Endometrium (tissue), 2 donors: ENCODE measurements around the gene TRIM73.
"Not testable (repeated sequence)": the region's sequence is repeated elsewhere in the genome, so short reads cannot be mapped to it uniquely, and the experiment has no call there.

ENCODE experiments used
- FAIRE-seq: peaks from 2 replicates; lab custom pipeline; 2012; peaks lifted over from hg19 to GRCh38; lab: Jason Lieb, UNC
- donor health status: control.
- donor health status: control.

Gene TRIM73

DNA sequence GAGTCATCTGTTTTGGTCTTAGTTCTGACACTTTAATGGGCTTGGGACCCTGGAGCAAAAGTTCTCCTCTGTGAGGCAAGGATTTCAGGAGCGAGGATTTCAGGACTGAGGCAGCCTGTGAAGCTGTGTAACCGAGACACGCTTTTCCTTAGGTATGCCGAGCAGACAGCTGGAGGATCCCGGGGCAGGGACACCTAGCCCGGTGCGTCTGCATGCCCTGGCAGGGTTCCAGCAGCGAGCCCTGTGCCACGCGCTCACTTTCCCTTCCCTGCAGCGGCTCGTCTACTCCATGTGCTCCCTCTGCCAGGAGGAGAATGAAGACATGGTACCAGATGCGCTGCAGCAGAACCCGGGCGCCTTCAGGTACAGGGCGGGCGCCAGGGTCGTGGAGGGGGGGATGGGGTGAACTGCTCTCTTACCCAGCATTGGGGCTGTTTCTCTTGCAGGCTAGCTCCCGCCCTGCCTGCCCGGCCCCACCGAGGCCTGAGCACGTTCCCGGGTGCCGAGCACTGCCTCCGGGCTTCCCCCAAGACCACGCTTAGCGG lies 20.5 kb downstream of the TRIM73 start:
- FAIRE-seq: not testable (repeated sequence)

- FAIRE-seq: not testable (repeated sequence)
These were observed 21.4 kb downstream of the TRIM73 start for GRCh38 chr7:75416787-75417186.

DNA sequence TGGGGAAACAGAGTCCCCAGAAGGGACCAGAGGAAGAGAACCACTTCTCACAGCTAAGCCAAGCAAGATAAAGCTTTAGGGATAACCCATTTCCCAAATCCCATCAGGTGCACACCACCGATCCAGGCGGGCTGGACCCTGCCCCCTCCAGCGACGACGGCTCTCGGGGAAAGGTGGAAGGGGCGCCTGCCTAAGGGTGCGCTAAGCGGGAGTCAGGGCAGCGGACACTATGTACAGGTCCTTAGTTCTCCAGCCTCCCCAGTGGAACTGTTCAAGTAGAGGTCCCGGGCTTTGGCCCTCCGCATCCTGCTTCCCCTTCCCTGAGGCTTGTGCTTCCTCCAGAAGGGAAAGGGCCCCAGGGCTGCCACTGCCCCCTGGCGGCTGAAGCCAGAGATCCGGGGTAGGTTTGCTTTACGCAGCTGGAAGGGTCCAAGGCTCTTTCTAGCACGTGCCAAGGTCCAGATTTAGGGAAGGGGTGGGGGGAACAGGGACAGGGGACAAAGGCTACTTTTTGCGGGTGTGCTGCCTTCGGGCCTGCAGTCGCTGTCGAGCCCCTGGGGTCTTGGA lies 22.9 kb downstream of the TRIM73 start:
- FAIRE-seq: not testable (repeated sequence)

DNA sequence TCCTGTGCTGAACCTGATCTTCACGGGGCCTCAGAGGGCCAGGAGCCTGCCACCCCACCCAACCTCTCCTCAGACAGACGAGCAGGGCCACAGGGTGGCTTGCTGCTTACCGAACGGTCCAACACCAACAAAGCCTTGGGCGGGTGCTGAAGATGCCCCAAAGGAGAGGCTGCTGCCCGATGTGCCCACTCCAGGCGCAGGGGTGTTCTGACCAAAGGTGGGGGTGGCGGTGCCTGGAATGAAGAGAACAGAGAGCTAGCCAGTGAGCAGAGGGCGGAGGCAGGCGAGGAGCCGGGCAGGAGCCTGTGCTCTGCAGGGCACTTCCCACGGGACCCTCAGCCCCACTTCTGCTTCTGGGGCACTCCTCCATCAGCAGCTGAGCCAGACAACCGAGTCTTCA lies 23.8 kb downstream of the TRIM73 start:
- FAIRE-seq: not testable (repeated sequence)

DNA sequence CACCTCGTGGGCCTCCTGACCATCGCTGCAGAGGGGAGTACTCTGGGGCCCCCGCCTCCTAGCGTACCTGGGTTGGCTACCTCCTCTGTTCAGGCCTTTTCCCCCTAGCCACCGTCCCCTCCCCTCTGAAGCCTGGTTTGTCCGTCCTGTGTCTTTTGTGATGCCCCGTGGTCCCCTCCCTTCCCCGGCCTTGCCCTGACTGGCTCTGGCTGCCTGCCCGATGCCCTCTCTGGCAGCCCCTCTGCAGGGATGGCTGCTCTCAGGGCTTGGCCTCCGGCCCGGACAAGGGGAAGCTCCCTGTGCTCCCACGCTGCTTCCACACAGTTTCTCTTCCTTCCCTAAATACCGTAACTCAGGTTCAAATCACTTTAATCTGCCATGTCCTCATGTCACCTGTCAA lies 24.3 kb downstream of the TRIM73 start:
- not testable (repeated sequence) for FAIRE-seq

DNA sequence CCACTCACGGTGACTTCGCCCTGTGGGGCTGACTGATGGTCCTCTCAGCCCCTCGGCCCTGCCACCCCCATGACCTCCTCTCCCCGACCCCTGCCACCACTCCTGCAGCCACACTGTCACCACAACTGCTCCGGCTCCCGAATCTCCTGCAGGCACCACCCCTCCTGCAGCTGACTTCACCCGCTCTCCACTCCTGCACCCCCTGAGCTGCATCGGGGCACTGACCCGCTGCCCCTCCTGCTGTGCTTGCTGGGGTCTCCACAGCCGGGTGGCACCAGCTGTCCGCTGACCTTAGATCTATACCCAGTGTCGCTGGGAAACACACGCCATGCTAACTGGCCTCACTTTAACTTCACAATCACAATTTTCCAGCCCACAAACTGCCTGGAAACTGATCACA lies 24.7 kb downstream of the TRIM73 start:
- FAIRE-seq: not testable (repeated sequence)

DNA sequence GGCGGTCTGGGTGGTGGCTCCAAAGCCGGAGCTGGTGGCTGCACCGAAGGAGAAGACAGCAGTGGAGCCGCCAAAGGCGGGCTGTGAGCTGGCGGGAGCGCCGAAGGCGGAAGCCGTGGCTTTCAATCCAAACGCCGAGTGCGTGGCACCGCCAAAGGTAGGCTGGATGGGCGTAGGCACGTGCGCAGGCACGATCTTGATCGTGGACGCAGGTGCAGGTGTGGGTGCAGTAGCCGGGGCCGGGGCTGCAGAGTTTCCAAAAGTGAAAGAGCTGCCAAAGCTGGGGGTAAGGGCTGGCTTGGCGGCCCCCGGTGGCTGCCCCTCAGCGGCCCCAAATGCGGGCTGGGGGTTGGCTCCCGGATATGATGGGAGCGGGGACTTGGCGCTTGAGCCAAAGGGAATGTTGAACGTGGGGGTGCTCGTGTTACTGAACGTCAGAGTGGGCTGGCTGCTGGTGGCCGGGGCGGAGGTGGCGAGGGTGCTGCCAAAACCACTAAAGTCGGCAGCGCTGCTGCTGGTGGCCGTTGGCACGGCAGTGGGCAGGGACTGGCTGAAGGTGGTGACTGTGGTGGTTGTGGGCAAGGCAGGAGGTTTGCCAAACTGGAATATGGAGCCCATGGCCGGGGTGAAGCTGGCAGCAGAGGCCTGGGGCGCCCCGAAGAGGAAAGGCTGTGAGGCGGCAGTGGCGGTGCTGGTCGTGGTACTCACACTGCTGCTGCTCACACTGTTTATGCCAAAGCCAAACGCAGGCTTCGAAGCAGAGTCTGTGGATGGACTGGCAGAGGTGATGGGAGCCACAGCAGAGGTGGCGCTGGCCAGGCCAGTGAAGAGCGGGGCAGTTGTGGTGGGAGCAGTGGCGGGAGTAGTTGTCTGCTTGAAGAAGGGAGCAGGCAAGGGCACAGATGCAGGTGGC lies 26.6 kb downstream of the TRIM73 start:
- not testable (repeated sequence) for FAIRE-seq

DNA sequence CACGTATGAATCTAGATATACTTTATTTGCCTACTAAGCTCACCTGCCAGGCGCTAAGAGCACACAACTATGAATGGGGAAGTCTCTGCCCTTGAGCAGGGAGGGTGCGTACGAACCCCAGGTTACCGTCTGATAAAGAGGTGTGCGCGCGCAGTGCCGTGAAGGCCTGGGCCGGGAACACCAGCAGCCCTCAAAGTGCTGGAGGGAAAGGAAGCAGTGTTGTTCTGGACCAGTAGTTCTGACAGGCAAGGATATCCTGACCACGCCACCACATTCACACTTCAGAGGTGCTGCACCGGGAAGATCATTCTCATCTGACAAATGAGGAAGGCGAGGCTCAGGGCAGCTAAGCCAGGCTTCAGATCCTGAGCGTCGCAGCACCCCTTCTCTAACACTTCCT lies 28.1 kb downstream of the TRIM73 start:
- FAIRE-seq: not testable (repeated sequence)

- not testable (repeated sequence) for FAIRE-seq
These were observed 43.6 kb downstream of the TRIM73 start for GRCh38 chr7:75439000-75439399.

GRCh38 chr7:75442101-75442464 lies 46.7 kb downstream of the TRIM73 start:
- not testable (repeated sequence) for FAIRE-seq

- FAIRE-seq: not testable (repeated sequence)
These were observed 47.2 kb downstream of the TRIM73 start for GRCh38 chr7:75442465-75443111.

DNA sequence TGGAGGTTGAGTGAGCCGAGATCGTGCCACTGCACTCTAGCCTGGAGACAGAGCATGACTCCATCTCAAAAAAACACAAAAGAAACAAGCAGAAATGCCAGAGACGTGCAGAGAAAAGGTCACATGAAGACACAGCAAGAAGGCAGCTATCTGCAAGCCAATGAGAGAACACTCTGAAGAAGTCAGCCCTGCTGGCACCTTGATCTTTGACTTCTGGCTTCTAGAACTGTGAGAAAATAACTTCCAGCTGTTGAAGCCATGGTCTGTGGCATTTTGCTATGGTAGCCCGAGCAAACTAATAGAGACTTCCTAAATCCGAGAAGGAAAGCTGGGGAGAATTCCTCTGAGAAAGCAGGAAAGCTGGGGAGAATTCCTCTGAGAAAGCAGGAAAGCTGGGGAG lies 54.5 kb downstream of the TRIM73 start:
- not testable (repeated sequence) for FAIRE-seq

GRCh38 chr7:75452494-75452955 lies 57.1 kb downstream of the TRIM73 start:
- not testable (repeated sequence) for FAIRE-seq
